Stimulated activated CD8-positive, alpha-beta memory T cell treated with anti-CD3 and anti-CD28 coated beads, Interleukin-7, amount 100 ng/mL, for 4 hours (primary cell): ENCODE data around the gene SKIC3.

ENCODE experiments used
- DNase-seq, 2 donors: peaks; one replicate each; pipeline ENCODE4 v3.0.0-alpha.2; 2020; ENCODE audit warnings: low read depth in 2 of 2

Gene SKIC3

GRCh38 chr5:95531491-95531890 is 23.3 kb downstream of the SKIC3 start:
- DNase-seq, result no peak

DNA sequence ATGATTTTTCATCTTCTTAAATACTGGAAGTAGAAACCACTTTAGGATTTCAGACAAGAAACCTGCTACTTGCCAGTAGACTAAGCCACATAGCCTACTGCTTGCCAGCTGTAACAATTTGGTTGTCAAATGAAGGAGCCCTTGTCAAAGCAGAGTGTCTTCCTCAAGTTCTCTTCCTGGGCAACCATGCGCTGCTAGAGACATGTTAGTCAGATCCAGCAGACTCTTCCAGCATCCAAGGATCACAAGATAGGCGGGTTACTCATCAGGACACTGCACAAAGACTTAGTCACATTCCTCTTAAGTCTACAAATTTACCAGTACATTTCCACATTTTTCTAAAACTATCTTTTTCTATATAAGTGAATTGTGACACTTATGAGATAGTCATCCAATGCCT is 24.4 kb downstream of the SKIC3 start:
- DNase-seq, result no peak

- no peak for DNase-seq
These were observed 26.2 kb downstream of the SKIC3 start for GRCh38 chr5:95528565-95528964.

- DNase-seq, result no peak
These were observed 27.9 kb downstream of the SKIC3 start for GRCh38 chr5:95526871-95527270.

DNA sequence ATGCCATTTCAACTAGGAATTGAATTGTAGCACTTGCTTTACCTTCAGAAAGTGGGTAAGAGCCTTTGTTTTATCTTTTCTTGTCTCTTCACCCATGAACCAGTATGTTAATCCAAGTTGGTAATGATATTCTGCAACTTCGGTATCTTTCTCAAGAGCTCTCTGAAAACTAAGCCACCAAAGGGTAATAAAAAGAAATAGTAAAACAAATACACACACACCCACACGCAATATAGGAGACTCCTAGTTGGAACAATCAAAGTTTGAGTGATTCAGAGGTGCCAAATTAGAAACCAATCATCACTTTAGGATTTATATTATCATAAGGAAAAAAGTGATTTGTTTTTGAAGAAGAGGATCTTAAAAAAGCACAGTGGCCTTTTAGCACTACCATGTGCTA is 30.4 kb downstream of the SKIC3 start:
- DNase-seq, result no peak

GRCh38 chr5:95520206-95520605 is 34.6 kb downstream of the SKIC3 start:
- DNase-seq, result no peak

DNA sequence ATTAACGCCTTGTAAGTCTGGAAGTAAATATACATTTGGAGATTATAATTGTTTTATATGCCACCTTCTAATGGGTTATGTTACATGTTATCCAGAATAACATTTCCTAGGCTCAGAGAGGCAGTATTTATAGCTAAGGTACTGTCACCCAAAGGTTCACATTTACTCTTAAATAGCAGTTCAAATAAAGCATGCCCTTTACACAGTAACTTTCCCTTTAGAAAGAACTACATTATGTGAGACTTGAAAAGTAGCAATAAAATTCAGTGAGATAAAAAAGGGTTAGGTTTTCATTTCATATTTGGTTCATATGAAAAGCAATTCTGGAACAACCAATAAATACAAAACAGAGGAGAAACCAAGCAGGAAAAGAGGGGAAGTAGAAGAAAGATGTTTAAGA is 35.1 kb downstream of the SKIC3 start:
- DNase-seq, result no peak

DNA sequence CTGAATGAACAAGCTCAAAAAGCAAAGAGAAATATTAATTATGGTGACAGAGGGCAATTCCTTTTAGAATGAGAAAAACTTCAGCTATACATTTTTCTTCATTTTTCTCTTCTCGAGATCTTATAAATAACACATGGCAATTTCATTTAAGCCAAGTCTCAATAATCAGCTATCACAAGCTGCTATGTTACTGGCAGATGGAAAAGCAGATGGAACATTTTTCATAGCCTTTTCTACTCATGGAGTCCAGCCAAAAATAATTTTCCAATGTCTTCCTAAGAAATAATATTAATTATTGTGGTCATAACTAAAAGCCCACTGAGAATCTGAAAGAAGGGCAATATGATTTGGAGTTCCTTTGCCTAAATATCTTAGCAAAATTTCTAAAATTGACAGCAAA is 35.6 kb downstream of the SKIC3 start:
- no peak for DNase-seq

DNA sequence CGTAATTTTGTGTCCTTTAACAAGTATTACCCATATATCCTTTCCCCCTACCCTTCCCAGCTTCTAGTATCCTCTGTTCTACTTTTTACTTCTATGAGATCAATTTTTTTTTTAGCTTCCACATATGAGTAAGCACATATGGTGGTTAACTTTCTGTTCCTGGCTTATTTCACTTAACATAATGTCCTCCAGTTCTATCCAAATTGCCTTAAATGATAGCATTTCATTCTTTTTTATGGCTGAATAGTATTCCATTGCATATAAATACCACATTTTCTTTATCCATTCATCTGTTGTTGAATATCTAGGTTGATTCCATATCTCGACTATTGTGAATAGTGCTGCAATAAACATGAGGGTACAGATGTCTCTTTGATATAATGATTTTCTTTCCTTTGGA is 36.4 kb downstream of the SKIC3 start:
- no peak for DNase-seq

DNA sequence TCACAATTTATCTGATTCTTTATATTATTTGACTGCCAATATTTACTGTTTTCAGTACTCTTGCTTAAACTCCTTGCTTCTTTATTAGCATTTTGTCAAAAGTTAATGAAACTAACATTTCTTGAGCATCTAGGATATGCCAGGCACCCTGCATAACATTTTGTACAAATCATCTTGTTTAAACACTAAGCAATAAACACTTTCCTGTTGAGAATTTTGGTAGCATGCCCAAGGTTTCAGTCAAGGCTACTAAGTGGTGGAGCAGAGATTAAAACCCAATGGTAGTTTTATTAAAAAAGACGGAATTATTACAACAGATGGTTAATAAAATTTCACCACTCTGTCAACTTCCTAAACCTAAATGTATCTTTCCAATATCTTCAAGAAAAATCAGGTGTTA is 43.2 kb downstream of the SKIC3 start:
- no peak for DNase-seq

- DNase-seq, result no peak
These were observed 46.2 kb downstream of the SKIC3 start for GRCh38 chr5:95508550-95508949.
